ENCODE data around the gene PELI2. TPM values are rescaled to one million over a fixed set of nuclear protein-coding genes. Genes with fewer than 3 reads are reported as not detected.

PELI2 gene
- total RNA-seq, 2 donors from 2014 or later = 16.0 to 17.5 TPM

DNA sequence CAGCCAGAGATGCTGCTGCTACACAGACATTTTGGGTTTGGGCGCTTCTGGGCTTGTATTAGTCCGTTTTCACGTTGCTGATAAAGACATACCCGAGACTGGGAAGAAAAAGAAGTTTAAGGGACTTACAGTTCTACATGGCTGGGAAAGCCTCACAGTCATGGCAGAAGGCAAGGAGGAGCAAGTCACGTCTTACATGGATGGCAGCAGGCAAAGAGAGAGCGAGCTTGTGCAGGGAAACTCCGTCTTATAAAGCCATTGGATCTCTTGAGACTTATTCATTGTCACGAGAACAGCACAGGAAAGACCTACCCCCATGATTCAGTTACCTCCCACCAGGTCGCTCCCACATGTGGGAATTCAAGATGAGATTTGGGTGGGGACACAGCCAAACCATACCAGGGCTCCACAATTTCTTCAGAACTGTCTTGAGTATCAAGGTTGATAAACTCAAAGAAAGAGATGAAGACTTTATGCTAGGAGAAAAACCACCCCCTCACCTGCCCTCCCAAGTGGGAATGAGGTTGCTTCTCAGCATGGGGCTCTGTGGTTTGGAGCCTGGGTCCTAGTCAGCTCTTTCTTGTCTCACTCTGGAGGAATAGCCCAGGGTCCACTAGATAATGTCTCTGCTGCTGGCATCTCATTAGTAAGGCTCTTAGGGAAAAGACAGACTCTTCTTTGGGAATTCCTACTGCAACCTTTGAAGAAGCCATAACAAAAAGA lies 200.3 kb downstream of the PELI2 start:
- intact Hi-C loops (cut with DNase I) = no loop called here
- DNase-seq (ENCODE audit: low spot score) = no peak

DNA sequence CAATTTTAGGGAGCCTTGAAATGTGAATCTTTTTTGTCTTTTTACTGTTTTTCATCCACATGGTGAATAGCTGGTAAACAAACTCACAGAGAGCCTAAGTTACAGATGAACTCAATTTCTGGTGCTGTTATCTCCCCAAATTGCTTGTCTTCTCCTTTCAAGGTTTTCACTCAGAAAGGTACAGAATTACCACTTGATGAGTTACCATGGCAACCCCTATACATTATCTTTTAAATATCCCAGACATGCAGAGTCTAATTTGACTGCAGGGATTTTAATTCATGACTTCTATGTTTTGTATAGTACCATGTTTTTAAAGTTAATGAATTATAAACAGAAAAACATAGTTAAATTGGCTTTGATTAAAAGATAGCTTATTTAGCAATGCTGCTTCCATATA lies 203.7 kb downstream of the PELI2 start:
- no peak for DNase-seq (ENCODE audit: low spot score)
- intact Hi-C loops (cut with DNase I) = no loop called here

DNA sequence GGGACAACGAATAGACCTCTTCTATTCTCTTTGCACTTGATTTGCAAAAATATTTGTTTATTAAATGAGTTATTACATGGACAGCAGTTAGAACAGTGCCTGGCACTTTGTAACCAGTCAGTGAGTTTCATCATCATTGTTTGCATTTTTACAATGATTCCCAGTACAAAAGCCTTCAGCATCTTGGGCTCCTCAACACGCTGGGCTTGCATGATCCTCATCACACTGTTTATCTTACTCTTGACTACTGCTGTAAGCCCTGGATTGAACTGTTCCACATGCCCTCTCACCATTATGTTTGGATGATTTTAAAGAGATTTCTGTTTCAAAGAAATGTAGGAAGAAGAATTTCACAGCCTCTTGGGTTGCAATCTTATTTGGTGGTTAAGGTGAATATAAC lies 204.3 kb downstream of the PELI2 start:
- intact Hi-C loops (cut with DNase I) = no loop called here
- DNase-seq (ENCODE audit: low spot score) = no peak

DNA sequence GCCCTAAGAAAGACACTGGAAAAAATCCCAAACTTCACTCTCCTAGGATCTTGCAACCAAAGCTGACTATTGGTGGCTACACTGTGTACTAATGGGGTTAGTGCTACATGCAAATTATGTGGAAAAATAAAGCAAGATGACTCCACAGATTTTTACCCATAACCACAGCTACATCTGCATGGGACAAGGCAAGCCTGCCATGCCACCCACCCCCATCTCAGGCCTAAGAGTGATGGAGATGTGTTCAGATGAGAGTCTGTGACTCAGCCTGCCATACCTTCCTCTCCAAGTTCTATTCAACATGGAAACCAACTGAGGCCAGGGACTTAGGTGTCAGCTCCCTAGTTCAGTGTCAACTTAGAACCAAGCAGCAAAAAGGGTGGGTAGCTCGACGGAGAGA lies 206.2 kb downstream of the PELI2 start:
- intact Hi-C loops (cut with DNase I) = no loop called here
- DNase-seq (ENCODE audit: low spot score) = no peak

DNA sequence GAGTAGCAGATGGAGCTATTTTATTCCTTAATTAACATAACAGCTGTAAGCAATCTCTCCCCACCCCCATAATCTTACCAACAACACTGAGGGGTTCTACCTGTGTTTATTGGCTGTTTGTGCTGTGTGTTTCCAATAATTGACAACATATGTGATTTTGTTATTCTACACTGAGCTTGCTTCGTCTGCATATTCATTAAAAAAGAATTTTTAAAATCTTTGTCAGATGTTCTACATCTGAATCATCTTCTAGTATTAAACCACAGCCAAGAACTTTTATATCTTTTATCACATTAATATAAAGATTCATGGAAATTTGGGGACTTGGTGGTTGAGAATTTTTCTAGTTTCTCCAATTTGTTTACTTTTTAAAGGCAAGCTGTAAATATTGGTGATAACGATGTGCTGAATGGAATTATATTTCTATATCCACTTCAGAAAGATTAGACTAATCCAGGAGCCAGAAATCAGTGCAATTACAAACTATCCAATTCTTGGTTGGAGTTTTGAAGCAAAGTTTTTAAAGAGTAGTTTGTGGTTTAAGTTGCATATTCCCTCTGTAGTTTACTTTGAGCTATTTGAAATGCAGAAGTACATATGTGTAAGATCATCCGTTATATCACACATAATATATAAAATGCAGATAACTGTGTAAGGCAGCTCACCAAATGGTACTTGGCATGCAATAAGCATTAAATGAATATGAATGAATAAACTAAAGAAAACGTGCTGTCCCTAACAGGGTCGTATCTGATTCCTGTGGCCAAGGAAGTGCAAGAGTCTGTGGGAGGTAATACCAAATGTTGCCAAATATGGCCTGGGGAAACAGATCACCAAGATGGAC lies 206.9 kb downstream of the PELI2 start:
- DNase-seq (ENCODE audit: low spot score) = no peak
- intact Hi-C loops (cut with DNase I) = no loop called here

DNA sequence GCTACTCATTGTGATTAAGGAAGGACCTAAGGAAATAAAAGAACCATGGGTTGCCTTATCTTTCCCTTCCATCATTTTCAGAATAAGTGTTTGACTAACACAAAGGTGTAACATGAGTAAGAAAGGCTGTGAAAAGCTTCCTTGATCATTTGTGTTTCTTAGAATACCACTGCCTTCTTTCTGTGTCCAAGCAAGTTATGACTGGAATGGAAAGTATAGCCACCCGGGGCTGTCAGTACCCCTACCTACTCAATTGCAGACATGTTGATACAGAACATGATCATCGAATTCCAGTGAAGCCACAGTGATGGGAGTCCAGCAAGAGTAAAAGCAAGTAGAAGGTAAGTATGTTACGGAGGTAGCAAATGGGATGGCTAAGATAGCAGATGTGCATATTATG lies 209.8 kb downstream of the PELI2 start:
- no peak for DNase-seq (ENCODE audit: low spot score)
- intact Hi-C loops (cut with DNase I) = no loop called here

DNA sequence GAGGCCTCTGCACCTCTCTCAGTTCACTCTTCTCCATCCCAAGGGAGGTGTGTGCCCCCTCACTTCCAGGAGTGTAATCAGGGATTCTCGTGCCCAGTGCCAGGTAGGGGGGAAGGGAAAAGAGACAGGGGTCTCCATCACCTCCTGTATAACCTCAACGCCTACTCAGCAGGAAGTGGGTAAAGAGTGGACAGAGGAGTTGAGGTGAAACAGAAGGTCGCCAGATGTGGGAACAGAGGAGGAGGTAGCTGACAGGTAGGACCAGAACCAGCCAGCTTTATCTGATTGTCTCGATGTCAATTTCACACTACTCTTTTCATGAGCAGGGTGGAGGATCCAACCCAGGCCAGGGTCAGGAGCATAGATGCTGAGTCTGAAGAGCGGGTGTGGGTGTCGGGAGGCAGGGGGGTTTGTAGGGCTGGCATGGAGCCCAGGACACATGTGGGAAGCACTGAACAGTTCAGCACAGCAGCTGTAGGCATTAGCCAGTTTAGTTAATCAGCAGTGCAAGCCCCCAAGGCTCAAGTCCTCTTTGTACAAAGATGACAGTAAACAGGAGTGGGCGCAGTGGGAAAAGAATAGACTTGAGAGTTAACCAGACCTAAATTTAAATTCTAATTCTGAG lies 213.5 kb downstream of the PELI2 start:
- no peak for DNase-seq (ENCODE audit: low spot score)
- intact Hi-C loops (cut with DNase I) = loop anchor here in 1 of 2 donors (2.0 to 10.0 kb wide), 2 partner anchors 33 to 627 kb away; no protein-coding TSS in a partner anchor

DNA sequence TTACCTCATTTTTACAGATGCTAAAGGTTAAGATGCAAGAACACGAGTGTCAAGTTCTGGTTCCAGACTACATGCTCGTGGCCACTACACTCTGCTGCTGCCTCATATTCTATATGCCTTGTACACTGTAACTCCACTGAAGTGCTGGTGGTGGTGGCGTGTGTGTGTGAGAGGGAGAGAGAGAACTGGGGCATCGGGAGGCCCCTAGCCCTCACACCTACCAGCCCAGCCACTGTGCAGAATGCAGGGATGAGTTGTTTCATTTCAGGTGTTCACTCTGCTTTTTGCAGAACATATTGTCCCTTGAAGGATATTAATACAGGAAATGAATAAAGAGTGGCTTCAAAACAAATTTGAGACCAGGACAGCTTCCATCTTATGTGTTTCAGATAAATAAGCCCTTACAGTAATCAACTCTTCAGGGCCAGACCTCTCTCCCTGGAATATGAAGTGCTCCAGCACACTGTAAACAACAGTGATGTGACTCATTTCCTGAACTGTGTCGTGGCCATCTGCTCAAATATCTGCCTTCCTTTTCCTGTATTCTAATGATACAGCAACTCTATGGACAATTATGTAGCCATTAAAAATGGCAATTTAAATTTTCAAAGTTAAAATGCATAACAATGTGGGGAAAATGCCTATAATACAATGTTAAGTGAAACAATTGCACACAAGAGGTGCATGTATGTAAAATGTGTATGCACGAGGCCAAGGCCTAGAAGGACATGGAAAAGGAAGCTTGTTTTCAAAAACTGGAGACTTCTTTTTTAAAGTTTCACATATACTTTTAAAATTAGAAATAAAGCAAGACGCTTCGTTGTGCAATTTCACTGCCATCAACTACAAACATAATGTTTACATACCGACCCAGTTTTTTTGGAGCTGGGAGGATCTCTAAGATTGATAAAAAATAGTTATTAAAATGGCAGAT lies 215.4 kb downstream of the PELI2 start:
- intact Hi-C loops (cut with DNase I) = loop anchor here in 1 of 2 donors (10.0 kb wide), 1 partner anchor 629 kb away; no protein-coding TSS in a partner anchor
- no peak for DNase-seq (ENCODE audit: low spot score)

DNA sequence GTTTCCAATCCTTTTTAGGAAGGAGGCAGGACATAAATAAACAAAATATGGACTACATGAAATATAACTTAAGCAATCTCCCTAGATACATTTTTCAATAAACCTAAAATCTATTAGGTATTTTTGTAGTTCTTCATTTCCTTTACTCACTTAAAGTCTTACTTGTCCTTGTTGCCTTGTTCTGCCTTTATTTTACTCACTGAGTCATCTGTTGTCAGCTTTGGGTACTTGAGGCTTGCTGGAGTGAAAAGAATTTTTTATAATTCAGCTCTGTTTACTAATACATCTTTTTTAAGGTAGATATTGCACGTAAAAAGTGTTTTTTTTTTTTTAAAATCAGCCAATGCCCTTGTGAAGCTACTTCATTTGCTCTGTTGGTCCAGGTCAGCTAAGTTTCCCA lies 216.2 kb downstream of the PELI2 start:
- intact Hi-C loops (cut with DNase I) = loop anchor here in 1 of 2 donors (10.0 kb wide), 1 partner anchor 630 kb away; no protein-coding TSS in a partner anchor
- DNase-seq (ENCODE audit: low spot score) = no peak

DNA sequence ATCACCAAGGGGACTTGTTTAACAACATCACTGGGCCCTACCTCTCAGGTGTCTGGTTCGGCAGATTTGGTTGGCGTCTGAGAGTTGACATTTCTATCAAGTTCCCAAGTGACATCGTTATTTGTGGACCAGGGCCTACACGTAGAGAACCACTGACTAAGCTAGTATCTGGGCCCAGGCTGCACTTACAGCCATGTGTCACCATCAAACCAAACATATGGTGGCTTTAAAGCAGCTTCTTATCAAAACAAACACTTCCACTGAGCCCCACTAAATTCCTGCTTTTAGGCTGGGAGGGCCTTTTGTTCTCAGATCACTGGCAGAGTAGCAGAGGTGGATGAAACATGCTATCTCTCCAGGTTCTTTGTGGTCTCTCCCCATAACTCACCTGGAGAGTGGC lies 220.5 kb downstream of the PELI2 start:
- no peak for DNase-seq (ENCODE audit: low spot score)
- intact Hi-C loops (cut with DNase I) = loop anchor here (5.0 to 10.0 kb wide), 2 partner anchors 221 to 634 kb away; partner anchors contain the start of gene PELI2 (in 1 of the 2)

DNA sequence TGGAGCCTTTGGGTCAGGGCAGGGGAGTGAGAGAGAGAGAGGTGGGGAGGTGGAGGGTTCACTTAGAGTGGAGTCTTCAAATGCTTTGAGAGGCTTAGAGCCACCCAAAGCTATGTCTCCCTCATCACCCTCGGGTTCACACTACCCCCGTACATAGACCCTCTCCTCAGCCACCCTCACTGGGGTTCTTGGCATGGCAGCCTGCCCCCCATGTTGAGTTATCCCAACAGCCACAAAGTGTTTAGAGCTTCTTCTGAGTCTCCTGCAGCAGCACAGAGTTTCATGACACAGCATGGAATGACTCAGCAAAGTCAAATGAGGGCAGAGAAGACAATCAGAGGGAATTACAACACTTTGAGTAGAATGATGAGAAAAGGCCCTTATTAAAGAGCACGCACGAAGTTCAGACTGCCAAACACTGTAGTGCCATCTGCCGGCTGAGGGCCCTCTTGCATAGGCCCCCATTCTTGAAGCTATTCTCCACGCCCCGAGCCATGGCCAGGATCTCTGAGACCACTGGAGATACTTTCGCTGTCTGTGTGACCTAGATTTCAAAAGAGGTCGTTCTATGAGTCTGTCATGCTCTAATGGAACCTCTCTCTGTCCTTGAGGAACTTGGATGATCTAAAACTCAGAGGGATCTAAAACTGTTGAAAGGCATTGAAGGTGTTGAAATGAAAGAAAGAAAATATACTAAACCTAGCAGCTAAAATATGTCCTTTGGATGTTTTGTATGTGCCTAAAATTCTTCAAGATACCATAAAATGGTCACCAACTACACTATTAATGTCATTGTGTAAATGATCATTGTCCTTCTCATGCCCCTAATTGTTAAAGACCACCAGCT lies 221.9 kb downstream of the PELI2 start:
- peak; percentile 93 for DNase-seq (ENCODE audit: low spot score)
- intact Hi-C loops (cut with DNase I) = loop anchor here (5.0 to 10.0 kb wide), 3 partner anchors 85 to 635 kb away; partner anchors contain the start of gene PELI2 (in 1 of the 2)

DNA sequence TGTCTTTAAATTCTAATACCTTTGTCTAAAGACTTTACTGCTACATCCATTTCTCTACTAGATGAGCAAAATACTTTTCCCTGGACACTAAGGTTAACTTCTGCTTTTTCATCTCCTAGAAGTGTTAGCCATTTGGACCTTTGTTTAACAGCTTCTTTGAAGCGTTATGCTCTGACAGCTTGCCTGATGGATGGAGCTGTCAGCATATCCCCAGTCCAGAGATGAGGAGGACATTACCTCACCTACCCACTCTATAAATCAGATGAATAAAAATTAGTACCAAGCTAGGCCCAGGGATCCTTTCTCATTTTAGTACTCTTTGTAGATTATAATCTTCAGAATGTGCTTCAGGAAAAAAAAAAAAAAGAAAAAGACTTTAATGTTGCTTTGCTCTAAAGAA lies 222.7 kb downstream of the PELI2 start:
- intact Hi-C loops (cut with DNase I) = loop anchor here (10.0 kb wide), 2 partner anchors 84 to 636 kb away; no protein-coding TSS in a partner anchor
- DNase-seq (ENCODE audit: low spot score) = no peak

DNA sequence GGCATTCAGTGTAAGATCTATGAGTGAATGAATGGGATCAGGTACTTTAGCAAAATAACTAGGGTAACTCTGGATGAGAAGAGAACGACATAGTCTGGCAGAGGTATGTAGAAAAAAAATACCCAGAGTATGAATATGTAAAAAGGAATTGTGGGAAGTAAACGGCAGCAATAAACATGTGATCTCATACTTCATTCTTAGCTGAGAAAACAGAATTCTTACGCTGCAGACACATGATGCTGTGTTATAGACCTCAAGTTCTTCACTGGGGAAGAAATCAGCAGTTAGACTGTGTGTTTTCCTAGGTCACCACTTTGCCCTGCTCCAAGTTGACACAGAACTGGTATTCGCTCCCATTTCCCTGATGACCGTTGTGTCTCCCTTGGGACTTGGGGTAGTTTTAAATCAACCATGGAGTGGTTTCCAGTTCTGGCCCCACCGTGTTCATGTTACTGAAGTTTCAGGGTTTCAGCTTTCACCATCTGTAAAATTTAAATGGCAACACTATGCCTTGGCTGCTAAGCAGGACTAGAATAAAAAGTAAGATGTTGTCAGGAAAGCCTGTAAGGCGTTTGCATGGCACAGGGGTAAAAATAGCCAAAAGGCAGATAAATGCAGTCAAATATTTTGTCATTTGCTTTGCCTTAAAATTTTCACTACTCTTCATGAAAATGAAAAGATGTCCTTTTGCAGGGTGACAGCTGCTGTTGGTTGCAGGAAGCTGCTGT lies 223.7 kb downstream of the PELI2 start:
- intact Hi-C loops (cut with DNase I) = loop anchor here (10.0 kb wide), 2 partner anchors 83 to 637 kb away; no protein-coding TSS in a partner anchor
- no peak for DNase-seq (ENCODE audit: low spot score)

DNA sequence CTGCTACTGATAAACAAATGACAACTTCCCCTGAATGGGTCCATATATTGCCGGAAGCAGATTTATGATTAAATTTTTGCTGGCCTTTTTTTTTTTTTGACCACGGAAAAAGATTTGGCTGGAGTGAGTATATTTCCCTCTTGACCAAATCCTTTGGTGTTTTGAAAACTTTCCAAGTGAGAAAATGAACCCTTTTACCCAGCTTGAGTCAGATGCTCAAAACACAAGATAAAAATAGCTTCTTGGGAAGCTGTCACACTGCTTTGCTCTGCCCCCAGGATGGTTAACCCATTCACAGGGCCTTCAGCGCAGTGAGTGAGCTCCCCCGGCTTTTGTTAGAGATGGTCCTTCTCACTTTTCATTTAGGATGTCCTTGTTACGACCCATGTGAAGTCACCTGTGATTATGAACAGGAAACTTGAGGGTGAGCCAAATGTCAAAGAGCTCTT lies 224.3 kb downstream of the PELI2 start:
- DNase-seq (ENCODE audit: low spot score) = no peak
- intact Hi-C loops (cut with DNase I) = loop anchor here (10.0 kb wide), 2 partner anchors 82 to 638 kb away; no protein-coding TSS in a partner anchor

DNA sequence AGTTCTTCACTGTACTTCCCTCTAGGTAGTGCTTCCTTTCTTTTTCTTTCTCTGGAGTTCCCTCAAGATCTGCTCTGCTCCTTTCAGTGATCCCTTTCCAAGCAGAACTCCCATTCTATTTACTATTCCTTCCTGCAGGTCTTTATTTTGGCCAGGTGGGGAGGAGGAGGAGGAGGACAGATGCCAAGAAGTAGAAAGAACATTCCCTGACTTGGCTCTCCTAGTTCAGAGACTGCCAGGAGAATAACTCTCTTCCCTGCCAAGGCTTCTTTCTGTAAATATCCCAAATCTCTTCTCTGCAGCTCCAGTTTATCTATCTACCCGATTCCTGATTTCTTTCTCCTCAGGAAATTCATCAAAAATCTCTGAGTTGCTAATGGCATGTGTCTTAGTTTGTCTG lies 231.7 kb downstream of the PELI2 start:
- intact Hi-C loops (cut with DNase I) = loop anchor here (10.0 kb wide), 2 partner anchors 75 to 645 kb away; no protein-coding TSS in a partner anchor
- DNase-seq (ENCODE audit: low spot score) = no peak

Measured in posterior vena cava (tissue), 2 donors.